GM18499 (cell line): ENCODE data around the gene FRS2.
"Not testable (repeated sequence)": the region's sequence is repeated elsewhere in the genome, so short reads cannot be mapped to it uniquely, and the experiment has no call there.

Experiments
- ATAC-seq: cut with Tn5 transposase; IDR thresholded peaks from one replicate; pipeline ENCODE4 v1.9.1; 2021; ENCODE audit warnings: moderate number of reproducible peaks; ENCODE audit not compliant: insufficient read depth, unreplicated experiment

The FRS2 gene, protein sequence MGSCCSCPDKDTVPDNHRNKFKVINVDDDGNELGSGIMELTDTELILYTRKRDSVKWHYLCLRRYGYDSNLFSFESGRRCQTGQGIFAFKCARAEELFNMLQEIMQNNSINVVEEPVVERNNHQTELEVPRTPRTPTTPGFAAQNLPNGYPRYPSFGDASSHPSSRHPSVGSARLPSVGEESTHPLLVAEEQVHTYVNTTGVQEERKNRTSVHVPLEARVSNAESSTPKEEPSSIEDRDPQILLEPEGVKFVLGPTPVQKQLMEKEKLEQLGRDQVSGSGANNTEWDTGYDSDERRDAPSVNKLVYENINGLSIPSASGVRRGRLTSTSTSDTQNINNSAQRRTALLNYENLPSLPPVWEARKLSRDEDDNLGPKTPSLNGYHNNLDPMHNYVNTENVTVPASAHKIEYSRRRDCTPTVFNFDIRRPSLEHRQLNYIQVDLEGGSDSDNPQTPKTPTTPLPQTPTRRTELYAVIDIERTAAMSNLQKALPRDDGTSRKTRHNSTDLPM

DNA sequence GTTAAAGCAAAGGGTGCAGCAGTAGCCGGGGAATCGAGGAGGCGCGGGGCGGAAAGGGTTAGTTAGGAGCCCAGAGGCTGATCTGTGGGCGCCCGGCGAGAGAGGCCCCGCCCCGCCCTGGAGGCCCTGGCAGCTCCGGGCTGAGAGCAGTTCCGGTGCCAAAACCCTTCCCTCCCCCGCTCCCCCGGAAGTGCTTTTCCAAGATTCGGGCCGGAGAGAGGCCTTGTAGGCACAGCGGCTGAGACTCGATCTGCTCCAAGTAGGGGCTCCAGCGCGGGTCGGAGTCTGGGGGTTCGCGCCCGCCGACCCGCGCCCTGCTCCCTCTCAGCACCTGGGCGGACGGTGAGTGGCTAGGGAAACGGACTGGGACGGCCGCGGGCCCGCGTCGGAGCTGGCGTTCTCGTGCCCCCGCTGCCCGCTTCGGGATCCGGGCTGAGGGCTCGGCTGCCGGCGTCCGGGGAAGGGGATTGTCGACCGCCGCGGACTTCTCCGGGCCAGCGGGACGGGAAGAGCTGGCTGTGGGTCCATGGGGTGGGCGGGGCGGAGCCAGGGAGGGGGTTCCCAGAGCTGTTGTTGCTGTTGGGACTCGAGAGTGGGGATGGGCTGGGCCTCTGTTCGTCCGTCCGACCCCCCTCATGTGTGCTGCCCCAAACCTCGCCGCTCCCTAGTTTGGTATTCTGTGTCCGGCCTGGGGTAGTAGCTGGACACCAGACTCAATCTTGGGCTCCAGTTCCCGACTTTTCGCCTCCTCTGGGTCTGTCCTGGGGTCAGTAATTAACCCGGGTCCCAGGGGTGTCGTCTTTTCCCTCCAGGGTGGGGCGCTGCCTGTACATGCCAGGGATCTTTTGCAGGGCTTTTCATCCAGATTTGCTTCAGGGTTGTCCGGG lies at the start of gene FRS2:
Gene FRS2 (plus strand): TSS at position 200 of the 887 bp plus-strand sequence. CDS start 98,643 bp downstream, outside the sequence.
- no peak for ATAC-seq

DNA sequence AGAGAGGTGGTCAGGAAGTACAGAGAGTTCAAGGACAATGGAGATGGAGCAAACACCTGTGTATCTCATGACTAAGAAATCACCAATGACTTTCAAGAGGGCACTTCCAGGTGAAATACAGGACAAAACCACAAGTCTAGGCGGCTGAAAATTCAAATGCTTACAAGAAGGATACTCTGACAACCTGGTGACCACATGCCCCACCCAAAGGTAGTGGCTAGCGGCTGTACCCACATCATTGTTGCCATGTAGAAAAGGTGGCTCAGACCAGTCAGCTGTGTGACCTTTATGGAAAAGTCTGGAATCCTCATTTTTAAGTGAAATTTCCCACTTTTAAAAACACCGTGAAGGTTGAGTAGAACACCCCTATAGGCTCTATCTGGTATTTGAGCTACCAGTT lies 48.6 kb upstream of the FRS2 start:
- no peak for ATAC-seq

DNA sequence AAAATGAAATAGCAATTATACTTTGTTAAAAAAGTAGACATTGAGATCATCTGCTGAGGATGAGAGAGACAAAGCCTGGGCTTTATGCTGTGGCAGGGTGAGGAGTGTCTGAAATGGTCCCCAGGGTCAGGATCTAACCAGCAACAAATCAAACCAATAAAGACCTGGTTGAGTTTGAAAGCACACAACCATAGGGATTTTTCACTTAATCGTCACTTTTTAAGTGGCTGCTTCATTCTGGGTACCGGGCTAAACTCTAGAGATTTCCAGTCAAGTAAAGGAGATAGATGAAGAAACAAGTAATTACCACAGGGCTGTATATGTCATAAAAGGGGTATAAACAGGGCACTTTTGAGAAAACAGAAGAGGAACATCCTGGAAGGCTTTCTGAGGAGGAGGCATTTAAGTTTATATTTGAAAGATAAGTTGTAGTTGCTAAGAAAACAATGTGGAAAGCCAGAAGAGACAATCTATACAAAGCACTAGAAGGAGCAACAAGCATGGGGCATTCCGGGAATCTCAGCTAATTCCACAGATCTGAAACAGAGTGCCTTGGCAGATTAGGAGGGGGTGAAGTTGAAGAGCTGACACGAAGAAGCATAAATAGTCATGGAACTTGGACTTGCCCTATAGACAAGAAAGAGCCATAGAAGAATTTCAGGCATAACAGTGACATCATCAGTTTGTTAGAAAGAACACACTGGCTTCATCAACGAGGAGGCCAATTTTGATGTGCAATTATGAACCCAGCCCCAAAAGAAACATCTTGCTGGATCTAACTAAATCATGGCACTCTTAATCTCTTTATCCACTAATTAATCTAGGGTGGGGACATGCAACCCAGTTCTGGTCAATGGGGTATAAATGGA lies 46.9 kb upstream of the FRS2 start:
- ATAC-seq = no peak

DNA sequence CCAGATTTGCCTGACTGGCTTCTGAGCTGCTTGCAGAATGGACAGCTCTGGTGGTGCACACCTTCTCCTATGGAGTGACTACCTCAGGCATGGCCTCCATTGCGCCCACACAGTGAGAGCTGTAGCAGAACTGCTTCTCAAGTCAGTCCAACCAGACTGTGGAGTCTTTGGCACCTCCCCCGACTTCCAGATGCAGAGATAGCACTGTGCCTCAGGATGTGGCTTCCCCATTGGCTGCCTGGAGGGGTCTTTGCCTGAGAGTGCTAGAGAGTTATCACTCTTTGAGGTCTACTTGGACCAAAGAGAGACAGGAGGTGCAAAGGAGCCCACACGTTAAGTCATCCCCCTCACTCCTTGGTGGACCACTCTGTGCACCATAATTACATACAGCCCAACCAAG lies 44.8 kb upstream of the FRS2 start:
- no peak for ATAC-seq

DNA sequence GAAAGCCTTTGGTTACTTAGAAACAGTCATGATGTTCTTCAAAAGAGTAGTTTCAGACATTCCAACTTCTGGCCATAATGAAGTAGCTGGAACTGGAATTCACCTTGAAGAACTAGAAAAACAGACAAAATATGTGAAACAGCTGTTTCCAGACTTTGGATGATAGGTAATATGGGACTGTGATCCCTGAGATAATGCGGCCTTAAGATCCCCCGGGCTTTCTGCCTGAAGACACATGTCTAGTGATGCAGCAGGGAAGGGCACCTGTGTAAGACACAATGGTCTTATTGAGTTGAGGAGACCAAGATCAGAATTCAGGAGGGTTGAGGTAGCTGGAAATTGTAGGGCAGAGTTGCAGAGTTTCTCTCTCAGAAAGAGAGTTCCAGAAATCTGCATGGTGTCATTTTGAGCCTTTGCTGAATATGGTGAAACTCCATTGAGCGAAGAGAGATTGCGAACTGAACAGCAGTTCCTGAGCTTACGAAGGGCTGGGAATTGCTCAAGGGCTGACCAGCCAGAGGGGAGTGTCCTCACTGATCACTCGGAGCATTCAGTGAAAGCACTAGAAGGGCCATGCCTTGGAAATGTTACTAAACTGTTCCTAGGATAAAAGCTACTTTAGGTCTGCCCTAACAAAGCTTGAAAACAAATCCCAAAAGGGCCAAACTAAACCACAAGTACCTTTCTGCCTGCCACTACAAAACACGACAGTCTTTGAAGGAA lies 41.7 kb upstream of the FRS2 start:
- no peak for ATAC-seq

DNA sequence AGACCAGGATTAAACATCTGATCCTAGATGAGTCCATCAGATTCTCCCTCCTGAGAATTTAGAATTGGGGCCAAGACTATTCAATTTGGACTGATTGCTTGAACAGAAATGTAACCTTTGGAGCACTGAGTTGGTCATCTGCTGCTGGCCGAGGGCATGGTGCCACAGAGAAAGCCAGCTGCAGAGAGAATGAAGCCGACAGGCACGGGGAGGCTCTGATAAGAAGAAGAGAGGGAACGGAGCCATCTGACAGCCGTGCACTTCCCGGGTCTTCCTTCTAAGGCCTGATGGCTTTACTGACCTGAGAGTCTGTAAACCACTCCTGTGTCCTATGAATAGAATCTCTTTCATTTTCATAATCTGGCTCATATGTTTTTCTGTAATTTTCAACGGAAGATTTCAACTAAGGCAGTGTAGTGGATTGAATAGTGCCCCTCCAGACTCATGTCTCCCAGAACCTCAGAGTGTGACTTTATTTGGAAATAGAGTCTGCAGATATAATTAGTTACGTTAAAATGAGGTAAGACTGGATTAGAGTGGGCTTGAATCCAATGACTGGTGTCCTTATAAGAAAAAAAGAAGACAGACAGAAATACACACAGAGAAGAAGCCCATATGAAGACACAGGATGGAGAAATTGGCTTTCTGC lies 39.1 kb upstream of the FRS2 start:
- ATAC-seq = no peak

DNA sequence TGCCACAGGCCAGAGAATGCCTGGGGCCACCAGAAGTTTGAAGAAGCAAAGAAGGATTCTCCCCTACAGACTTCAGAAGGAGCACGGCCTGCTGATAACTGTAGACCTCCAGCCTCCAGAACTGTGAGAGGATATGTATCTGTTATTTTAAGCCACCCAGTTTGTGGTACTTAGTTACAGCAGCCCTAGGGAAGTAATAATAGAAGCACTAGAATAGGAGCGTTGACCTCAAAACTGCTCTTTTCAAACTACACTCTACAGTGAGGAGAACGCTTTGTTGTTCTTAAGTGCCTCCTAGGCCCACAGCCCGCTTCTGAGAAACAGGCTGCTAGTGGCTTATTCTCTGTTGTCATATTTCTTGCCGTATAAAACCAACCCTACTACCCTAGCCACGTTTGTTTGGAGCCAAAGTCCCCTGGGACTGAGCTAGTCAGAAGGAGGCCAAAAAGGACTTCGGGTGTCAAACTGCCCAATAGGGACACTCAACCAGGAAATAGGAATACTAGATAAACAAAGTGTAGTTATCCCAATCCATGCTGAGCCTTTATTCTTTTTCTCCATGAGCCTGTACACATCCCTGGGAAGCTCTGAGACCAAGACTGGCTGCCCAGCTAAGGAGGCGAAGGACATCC lies 38.5 kb upstream of the FRS2 start:
- ATAC-seq = no peak

DNA sequence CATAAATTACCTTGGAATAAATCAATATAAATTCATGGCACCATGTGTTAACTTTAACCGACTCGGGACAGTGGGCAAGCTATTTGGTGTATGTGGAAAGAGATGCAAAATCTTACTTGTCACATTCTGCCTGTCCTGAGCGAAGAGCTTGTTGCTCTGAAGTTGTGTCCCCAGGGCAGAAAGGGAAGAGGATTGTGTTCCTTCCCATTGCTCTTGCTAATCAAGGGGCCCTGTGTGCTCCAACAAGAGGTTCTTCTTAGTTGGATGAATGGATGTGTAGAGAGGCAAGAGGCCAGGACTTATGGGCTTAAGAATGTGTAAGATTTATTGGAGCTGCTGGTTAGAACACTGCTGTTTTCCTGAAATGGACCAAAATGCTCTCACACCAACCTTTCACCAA lies 36.5 kb upstream of the FRS2 start:
- ATAC-seq = no peak

DNA sequence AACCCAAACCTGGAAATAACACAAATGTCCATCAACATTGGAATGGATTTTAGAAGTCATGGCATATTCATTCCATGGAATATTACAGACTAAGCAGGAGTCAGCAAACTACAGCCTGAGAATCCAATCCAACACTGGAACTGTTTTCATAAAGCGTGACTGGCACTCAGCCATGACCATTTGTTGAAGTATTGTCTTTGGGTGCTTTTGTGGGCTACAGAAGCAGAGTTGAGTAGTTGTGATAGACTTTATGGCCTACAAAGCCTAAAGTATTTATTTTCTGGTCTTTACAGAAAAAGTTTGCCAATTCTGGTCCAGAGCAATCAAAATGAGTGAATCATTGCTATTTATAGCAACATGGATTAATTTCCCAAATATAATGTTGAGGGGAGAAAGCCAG lies 34.5 kb upstream of the FRS2 start:
- no peak for ATAC-seq

DNA sequence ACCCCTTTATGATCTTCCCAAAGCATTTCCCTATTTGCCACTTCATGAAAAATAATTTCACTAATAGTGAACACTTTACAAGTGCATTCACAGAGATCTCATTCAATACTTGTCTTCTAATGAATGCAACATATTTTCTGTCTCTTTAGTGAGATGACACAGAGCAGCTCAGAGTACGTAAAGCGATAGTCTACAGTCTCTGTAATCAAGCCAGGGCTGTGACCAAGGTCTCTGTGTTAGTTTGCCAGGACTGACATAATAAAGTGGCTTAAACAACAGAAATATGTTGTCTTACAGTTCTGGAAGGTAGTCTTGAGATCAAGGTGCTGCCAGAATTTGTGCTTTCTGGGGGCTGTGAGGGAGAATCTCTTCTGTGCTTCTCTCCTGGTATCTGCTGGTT lies 33.1 kb upstream of the FRS2 start:
- no peak for ATAC-seq

DNA sequence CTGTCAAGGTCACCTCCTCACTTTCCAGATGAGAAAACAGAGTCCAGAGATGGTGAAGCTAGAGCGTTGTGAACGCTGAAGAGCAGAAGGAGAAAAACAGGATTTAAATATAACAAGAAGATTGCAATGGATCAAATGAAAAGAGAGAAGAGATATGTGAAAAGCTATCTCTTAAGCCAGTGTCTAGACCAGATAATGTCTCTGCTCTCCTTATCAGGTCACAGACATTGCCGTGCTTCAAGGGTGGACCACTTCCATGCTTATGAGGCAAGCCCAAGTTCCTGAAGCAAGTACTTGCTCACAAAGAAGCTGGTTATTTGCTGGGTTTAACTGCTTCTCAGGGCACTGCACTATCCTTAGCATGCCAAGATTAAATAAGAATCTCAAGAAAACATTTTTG lies 31.6 kb upstream of the FRS2 start:
- no peak for ATAC-seq

DNA sequence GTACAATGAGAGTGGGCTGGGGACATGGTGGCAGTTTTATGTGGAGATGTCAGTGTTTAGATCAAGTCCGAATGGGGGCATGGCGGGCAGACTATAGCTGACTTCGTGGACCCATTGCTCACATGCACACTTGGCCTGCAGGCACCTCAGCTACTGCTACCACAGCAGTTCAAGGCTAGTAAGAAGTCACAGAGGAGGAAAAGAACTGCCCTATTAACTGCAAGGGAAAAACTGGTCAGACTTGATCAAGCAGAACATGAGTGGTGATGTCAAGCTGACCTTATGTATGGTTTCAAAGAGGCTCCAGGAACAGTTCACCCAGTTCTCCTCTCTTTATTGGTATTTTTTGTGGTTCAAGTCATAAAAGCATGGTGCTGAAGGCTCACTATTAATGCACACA lies 30.2 kb upstream of the FRS2 start:
- no peak for ATAC-seq

DNA sequence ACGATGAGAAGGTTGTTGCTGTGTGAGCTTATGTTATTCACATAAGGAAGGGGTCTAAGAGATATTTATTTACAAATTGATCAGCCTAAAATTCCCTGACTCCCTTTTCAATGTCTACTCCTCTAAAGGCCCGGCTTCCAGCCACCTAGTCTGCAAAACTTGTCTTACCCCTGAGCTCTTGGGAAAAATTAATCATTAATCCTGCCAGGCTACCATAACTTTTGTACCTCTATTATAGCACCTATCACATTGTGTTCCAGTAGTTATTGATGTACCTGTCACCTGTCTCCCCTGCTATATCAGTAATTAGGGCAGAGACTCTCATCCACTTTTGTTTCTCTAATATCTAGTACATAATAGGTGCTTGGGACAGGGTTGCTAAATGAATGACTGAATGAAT lies 29.3 kb upstream of the FRS2 start:
- ATAC-seq = no peak

DNA sequence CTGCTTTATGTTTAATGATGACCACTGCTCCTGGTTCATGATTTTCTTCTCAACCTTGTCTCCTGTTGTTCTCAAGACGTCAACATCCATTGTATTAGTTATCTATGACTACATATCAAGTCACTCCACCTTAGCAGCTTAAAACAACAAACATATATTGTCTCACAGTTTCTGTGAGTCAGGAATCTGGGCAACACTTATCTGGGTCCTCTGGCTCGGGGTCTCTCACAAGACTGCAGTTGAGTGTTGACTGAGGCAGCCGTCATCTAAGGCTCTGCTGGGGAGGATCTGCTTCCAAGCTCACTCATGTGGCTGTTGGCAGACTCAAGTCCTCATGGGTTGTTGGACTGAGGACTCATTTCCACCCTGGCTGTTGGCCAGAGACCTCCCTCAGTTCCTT lies 27.3 kb upstream of the FRS2 start:
- ATAC-seq = no peak

DNA sequence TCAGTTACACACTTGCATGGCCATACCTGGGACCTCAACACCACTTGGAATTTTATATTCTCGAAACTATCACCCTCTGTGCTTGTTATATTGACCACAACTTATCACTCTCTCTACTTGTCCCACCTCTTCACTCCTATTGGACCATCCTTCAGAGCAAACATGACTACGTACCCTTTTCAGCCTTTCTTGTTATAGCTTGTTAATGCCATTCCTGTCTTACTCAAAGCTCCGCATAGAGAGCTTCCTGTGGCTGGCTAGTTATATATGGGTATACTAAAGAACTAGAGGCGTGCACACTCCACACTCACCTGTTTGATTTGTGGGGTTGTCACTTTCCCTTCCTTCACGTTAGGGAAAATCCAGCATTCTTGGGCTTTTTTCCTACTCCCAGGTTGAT lies 26.3 kb upstream of the FRS2 start:
- ATAC-seq = no peak

DNA sequence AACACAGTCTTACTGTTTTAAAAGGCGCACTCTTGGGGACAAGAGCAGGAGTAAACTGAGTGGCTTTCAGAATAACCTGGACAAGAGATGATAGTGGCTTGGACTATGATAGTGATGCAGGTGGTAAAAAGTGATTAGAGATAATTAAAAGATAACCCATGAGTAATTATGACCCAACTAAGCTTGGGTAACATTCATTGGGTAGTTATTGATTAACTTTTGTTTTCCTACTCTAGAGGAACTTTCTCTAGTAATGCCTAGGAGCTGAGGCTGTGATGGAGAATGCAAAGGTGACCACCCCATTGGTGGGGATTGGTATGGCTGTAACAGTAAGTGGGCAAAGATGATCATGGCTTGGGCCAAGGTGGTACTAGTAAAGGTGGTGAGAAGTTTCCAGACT lies 22.3 kb upstream of the FRS2 start:
- no peak for ATAC-seq

DNA sequence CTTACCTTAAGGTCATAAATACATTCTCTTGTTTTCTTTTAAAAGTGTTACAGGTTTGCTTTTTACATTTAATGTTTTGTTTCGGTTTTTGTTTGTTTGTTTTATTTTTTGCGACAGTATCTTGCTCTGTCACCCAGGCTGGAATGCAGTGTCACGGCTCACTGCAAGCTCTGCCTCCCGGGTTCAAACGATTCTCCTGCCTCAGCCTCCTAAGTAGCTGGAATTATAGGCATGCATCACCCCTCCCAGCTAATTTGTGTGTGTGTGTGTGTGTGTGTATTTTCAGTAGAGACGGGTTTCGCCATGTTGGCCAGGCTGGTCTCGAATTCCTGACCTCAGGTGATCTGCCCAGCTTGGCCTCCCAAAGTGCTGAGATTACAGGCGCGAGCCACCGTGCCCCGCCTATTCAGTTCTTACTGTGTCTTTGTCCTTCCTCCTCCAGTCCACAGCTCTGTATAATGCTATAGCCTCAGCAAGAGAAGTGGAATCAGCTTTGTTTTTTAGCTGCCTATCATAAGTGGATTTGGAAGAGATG lies 17.5 kb upstream of the FRS2 start:
- not testable (repeated sequence) for ATAC-seq

DNA sequence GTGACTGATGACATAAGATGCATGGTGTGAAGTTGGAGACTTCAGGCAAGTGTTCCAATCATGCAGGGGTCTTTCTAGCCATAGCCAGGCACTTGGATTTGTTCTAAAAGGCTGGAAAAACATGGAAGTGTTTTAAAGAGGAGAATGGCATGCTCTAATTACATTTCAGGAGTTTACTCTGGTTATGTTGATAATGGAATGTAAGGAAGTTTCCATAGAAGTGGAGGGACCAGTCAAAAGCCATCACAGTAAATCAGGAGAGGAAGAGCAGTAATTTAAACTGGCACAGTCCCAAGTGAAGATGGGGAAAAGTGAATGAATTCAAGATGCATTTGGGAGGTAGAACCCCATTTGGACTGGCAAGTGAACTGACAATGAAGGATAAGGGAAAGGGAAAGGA lies 13.9 kb upstream of the FRS2 start:
- no peak for ATAC-seq

DNA sequence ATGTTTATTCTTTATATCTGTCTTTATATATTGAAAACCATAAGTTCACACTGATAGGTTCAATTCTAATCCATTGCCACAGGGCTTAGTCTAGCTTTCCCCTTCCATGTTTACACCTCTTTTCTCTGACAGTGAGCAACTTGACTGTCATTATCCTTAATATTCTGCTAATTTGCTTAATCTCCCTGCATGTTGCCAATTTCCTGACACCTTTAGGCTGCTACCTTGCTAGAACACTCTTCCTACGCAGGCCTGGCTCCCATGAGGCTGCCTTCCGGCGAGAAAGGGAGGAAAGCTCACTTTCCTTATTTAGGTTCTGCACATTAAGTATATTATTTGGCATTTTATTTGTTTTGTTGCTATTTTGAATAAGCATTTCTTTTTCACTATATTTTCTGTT lies 12.8 kb upstream of the FRS2 start:
- ATAC-seq = no peak
